Retinal pigment epithelial cell (primary cell): ENCODE results near the gene EFCAB8.
"Not testable (repeated sequence)": the region's sequence is repeated elsewhere in the genome, so short reads cannot be mapped to it uniquely, and the experiment has no call there.

Source experiments
- DNase-seq: peaks from one replicate; pipeline ENCODE4 v3.0.0-alpha.2; 2010; ENCODE audit warnings: low read depth
- H3K4me3 ChIP-seq: 2 replicates; pipeline ENCODE4 v1.5.1; 2011; ENCODE audit warnings: mild to moderate bottlenecking, low read length, control low read depth, moderate library complexity
- TF ChIP-seq, protein P1 (sequence below): conservative IDR thresholded peaks from 2 replicates; pipeline ENCODE4 v1.5.1; 2011; ENCODE audit warnings: low read depth, low read length, control low read depth, inconsistent platforms

The EFCAB8 gene

DNA sequence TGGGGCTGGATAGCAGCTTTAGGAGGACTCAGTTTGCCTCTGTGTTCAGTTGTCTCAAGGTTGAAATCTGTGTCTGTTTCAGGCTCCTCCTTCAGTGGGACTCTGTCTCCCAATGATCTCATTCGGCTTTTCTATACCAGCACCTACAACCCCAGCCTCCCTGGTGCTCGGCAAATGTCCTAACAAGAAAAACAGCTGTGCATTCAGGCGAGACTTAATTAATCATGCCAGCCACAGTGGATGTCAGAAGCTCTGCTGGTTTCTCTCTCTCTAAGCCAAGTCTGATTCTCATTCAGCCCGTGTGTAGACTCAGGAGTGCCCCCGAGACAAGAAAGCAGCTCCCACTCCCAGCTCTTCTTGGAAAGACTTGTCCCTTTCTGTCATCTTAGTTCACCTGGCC is 98.7 kb downstream of the EFCAB8 start:
- no peak for DNase-seq
- TF ChIP-seq, protein P1, sequence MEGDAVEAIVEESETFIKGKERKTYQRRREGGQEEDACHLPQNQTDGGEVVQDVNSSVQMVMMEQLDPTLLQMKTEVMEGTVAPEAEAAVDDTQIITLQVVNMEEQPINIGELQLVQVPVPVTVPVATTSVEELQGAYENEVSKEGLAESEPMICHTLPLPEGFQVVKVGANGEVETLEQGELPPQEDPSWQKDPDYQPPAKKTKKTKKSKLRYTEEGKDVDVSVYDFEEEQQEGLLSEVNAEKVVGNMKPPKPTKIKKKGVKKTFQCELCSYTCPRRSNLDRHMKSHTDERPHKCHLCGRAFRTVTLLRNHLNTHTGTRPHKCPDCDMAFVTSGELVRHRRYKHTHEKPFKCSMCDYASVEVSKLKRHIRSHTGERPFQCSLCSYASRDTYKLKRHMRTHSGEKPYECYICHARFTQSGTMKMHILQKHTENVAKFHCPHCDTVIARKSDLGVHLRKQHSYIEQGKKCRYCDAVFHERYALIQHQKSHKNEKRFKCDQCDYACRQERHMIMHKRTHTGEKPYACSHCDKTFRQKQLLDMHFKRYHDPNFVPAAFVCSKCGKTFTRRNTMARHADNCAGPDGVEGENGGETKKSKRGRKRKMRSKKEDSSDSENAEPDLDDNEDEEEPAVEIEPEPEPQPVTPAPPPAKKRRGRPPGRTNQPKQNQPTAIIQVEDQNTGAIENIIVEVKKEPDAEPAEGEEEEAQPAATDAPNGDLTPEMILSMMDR, result no peak
- H3K4me3 ChIP-seq, result no peak overlapping the region

DNA sequence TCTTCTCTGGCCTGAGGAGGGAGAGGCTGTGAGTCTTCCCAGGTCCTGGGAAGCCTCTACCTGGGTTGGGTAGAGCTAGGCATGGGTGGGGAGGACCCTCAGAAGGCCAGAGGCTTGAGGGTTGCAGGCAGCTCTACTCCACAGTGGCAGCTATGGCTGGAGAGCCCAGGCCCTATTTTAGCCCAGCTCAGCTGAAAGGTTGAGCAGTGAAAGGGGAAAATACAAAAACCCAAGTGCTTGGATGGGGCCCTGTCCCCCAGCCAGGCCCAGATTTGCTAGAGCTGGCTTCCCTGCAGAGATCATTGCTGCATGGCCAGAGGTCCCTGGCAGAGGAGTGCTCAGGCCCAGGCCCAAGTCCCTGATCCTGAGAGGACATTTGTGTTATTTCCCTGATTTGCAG is 99.9 kb downstream of the EFCAB8 start:
- TF ChIP-seq, protein P1, result no peak
- no peak for DNase-seq
- no peak overlapping the region for H3K4me3 ChIP-seq

DNA sequence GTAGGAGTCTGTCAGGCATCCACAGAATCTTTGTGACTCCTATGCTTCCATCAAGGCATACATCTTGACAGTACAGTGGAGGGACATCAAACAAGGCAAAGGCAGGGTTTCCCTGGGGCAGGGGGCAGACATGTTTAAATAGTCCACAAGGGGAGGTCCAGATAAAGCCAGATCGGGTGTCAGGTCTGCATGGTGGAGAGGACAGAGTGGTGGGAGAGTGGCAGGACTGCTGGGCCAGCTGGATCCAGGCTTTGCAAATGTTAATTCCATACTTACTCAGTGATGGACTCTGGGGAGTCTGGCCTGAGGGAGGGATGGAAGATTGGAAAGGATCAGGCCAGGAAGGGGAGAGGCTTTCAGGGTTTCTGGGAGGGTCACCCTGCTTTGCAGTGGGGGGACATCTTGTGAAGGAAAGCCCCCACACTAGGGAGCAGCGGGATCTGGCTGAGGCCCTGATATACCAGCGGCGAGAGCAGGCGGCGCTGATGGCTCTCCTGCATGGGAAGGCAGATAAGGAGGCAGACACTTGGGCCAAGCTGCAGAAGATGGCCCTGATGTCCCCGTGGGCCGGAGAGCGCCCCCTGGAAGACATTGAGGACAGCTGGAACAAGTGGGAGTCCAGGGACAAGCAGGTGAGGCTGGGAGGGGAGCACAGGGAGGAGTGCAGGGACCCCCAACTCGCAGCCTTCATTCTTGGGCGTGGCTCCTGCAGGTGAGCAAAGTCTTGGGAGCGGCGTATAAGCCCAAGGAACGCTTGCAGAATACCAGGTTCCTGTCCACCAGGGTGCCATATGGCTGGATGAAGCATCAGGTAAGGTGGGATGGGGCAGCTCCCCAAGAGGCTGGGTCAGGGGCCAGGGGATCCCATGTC is 100.9 kb downstream of the EFCAB8 start:
- TF ChIP-seq, protein P1, result no peak
- DNase-seq, result no peak
- no peak overlapping the region for H3K4me3 ChIP-seq

DNA sequence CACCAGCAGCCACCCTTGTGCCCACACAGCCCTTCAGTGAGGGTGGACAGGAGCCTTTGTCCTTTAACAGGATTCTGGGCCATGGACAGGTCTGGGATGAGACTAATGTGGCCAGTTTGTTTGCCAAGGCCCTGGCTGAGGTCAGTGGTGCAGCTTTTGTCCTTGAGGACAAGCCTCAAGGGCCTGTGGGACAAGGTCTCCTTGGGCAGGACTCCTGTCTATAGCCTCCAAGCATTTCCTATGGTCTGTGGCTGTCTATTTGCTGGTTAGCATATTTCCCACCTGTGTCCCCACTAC is 101.4 kb downstream of the EFCAB8 start:
- TF ChIP-seq, protein P1, result no peak
- no peak overlapping the region for H3K4me3 ChIP-seq
- no peak for DNase-seq

DNA sequence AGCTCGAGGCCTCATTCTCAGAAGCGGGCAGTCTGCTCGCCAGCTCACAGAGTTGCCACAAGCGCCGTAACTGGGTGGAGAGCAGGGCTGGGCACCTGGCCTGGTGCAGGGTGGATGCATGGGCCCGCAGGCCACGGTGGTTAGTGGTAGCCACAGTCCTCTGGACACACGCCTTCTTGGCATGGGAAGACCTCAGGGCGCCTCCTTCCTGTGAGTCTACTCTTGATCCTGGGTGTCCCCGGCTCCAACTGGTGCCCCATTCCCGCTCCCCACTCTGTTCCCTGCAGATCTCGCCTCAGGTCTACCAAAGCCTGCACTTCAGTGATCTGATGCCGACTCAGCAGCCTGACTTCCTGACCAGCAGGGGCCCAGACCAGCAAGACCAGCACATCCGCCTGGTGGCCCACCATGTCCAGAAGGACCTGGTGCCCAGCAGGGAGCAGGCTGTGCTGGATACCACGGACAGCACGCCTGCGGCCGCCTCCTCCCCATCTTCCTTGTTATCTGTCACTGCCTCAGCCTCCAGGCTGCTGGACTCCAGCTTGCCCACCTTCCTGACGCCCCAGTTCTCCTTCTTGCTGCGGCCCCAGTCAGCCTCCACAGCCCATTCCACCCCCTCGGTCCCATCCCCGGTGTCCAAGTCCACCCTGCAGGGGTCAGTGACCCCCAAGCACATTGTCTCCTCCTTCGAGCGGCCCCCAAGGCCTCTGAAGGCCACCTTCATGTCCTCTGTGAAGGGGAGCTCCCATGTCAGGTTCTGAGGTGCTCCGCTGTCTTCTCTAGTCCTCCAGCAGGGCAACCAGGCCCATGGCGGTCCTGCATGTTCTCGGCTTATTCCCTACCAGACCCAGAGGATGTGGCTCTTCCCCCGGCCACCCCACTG is 102.4 kb downstream of the EFCAB8 start:
- no peak for DNase-seq
- H3K4me3 ChIP-seq, result no peak overlapping the region
- TF ChIP-seq, protein P1, result no peak

DNA sequence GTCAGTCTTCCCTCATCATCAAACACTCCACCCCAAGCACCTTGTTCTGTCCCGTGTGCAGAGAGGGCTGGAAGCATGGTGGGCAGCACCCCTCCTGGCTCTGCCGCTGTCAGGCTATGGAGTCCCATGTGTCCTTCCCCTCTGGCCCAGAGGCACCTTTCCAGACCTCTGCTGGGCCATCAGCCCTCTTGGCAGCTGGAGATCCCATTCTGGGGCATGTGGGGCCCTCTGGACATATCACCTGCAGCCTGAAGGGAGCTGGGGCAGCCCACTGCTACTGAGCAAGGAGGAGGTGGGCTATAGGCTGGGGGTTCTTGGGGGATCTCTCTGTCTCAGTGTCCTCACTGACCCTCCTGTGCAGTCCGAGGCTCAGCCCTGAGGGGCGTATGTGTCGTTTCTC is 103.3 kb downstream of the EFCAB8 start:
- TF ChIP-seq, protein P1, result no peak
- no peak overlapping the region for H3K4me3 ChIP-seq
- no peak for DNase-seq

DNA sequence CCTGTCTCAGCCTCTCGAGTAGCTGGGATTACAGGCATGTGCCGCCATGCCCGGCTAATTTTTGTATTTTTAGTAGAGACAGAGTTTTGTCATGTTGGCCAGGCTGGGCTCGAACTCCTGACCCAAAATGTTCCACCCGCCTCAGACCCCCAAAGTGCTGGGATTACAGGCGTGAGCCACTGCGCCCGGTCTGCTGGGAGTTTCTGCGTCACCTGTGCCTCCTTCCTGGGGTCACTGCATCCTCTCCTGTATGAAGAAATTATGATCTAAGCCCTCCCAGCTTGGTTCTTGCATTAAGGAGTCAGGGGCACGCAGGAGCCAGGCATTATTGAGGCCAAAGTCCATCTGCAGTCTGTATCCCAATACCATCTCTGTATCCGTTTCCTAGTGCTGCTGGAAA is 103.9 kb downstream of the EFCAB8 start:
- not testable (repeated sequence) for DNase-seq, H3K4me3 ChIP-seq
